HG02763 (cell line): ENCODE results near the gene PLCB4.
"Not testable (repeated sequence)": the region's sequence is repeated elsewhere in the genome, so short reads cannot be mapped to it uniquely, and the experiment has no call there.

Experiments
- ATAC-seq: cut with Tn5 transposase; IDR thresholded peaks from one replicate; pipeline ENCODE4 v1.9.1; 2021; ENCODE audit warnings: mild to moderate bottlenecking, moderate library complexity; ENCODE audit not compliant: unreplicated experiment

Gene PLCB4

DNA sequence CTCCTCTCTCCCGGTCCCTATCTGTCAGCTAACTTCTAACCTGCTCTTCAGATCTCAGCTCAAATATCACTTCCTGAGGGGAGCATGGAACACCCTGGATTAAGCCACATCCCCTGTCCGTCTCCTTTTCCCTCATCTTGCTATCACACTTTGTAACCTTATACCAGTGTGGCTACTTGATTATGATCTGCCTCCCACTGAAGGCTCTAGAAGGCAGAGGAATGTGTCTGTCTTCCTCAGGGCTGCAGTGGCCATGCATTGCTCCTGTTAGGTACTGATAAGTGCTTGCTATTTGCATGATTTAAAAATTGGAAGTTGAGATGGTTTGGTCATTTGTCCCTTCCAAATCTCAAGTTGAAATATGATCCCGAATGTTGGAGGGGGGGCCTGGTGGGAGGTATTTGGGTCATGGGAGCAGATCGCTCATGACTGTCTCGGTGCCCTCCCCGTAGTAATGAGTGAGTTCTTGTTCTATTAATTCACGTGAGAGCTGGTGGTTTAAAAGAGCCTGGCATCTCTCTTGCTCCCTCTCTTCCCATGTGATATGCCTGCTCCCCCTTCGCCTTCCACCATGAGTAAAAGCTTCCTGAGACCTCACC, 71.4 kb downstream of the PLCB4 start:
- no peak for ATAC-seq

DNA sequence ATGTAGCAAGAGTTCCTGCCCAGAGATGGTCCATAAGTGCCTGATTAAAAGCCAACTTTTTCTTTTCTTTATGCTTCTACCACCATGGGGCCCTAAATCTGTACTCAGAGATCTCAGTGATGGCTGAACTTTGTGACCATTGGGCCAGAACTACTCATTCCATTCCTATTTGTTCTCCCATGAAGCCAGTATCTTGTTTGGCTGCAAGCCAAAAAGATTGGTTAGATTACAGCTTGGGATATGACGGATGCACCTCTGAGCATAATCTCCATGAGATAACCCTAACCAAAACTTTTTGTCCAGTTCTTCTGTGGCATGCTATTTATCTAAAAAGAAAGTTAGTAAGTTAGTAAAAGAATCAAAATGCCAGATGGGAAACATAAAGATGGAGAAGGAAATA, 72.2 kb downstream of the PLCB4 start:
- no peak for ATAC-seq

DNA sequence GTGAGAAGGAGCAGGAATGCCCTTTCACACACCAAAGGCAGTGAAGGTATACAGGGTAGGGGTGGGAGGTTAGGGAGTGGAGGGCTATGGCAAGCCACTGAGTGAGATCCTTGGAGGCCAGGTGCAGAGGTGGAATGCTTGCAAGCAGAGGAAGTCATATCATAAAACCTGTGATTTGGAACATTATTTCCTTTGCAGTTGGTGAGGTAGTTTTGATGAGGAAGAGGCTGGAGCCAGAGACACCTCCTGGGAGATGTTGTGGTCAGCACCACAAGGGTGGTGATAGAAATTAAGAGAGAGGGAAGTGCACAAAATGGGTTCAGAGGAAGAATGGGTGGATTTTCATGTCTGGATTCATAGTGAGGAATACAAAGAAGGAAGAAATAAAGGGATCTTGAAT, 73.0 kb downstream of the PLCB4 start:
- no peak for ATAC-seq

DNA sequence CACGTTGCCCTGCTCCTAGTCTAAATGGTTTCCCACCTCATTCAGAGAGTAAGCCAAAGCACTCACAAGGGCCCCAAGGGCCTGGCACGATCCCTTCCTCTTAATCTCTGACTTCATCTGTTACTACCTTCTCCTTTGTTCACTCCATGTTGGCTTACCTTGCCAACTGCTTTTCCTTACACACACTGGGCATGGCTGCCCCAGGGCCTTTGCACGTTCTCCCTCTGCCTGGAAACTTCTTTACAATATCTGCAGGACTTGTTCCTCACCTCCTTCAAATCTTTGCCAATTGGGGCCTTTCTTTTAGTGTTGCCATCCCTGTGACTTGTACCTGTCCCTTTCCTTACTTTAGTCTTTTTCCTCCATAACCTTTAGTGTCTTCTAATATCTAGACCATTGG, 73.9 kb downstream of the PLCB4 start:
- ATAC-seq = no peak

DNA sequence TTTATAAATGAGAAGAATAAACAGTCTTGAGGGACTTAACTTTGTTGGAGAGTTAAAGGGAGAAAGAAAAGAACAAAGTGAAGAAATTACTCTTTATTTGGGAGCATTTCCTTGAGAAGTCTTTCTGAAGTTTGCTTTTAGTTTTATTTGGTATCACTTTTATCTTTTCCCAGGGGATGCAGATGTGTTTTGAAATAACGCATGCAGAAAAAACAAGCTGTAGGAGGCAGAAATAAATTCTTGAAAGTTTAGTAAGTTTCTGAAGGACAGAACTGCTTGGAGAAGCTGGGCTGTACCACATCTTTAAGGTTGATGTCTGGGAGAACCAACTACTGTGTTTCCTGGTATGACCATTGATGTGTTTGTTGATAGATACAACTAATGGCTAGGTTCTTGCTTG, 75.0 kb downstream of the PLCB4 start:
- ATAC-seq = no peak

DNA sequence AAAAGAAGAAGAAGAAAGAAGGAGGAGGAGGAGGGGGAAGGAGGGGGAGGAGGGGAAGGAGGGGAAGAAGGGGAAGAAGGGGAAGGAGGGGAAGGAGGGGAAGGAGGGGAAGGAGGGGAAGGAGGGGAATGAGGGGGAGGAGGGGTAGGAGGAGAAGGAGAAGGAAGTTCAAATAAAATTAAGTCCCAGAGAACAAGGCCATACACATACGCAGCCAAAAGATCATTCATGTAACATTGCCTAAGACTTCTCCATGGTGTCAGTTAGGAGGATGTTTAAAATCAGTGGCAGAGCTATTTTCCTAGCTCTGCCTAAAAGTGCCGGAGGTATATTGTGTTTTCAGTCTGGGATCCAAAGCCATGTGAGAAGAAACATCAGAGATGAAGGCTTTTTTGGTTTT, 75.8 kb downstream of the PLCB4 start:
- ATAC-seq = no peak

DNA sequence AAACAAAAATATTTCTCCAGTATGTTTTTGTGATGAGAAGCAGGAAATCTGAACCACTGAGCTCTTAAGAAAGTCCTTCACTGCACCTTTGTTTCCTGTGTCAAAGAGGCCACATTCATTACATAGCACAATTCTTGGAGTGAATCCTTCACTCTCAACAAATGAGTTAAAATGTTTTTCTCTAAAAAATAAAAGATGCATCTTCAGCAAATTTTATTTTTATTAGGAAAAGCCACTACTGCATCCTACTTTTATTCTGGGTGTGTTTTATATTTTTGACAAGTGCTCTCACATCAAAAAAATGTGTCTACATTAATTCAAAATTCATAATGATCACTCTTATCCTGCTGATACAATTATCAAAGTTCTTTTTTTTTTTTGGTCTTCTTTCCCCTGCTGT, 76.3 kb downstream of the PLCB4 start:
- ATAC-seq = no peak

DNA sequence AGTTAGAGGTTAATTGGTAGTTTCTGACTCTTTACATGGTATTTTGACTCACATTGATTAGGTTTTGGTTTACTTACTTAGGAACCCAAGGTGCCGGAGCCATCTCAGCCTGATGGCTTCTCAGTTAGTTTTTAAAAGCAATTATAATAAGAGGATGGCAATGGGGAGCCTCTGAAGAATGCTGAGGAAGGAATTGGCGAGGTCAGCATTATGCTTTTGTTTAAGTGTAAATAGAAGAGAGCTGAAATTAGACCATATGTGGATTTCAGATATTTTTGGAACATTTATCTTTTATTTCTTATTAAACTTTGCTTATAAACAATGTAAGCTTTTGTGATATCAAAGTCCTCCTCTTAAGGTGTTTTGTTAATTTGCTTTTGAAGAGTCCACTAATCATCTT, 77.8 kb downstream of the PLCB4 start:
- ATAC-seq = no peak

DNA sequence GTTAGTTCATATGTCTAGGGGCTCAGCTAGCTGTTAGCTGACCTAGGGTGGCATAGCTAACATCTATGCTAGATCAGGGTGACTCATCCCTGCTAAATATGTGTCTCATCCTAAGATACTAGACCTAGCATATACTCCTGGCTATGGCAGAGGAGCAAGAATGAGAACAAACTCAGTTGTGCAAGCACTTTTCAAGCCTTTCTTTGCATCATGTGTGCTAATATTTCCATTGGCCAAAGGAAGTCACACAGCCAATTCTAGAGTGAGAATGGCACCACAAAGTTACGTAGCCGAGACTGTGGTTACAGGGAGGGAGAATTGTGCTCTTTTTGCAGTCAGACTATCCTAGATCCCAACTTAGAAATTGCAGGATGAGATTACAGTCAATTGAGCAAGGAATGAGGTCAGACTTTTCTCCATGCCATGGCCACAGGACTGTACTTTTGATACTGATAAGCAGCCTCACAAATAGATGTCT, 78.7 kb downstream of the PLCB4 start:
- no peak for ATAC-seq

DNA sequence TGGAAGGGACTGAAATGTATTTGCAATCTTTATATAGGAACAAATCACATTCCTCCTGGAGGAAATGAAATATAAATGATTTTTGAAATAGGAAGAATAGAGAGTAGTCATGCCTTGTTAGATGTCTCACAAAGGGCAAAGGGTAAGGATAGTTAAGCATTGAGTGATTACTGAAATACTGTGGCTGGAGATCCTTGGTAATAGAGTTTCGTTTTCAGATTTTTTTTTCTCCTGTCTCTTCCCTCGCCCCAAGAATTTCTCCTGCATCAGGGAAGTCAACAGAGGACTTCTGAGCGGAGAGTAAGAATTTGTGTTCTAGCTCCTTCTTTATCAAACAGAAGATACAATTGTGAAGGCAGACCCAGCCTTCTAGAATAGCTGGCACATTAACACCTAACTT, 79.4 kb downstream of the PLCB4 start:
- ATAC-seq = no peak

DNA sequence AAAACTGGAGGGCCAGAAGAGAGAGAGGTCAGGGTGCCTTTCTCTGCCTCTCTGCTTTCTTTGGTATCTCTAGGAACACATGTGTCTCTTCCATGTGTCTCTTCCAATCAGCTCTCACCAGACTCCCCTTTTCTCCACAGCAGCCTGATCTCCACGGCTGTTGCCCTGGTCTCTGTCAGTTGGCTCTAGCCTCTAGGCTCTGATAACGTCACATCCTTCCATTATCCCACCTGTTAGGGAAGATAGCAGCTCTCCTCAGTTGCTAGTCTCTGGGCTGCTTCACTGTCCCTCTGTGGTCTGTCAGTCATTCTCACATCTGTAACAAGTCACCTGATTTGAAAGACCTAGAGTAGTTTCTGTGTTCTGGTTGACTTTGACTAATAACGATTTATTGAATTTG, 80.2 kb downstream of the PLCB4 start:
- ATAC-seq = no peak

DNA sequence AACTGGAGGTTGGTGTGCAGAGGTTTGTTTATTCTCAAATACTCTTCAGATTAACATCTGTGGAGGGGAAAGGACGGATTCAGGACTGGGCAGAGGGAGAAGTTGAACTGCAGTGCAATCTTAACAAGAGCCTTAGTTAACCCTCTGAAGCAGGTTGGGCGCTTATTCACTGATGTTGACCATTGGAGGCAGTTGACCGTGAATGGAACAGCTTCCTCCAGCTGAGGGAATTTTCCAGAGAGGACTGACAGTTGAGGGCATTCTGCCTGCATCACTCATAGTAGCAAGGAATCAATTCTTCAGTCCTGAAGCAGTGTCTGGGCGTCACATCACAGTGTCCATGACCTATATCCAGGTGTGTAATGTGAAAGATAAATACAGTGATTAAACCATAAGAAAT, 80.9 kb downstream of the PLCB4 start:
- no peak for ATAC-seq

DNA sequence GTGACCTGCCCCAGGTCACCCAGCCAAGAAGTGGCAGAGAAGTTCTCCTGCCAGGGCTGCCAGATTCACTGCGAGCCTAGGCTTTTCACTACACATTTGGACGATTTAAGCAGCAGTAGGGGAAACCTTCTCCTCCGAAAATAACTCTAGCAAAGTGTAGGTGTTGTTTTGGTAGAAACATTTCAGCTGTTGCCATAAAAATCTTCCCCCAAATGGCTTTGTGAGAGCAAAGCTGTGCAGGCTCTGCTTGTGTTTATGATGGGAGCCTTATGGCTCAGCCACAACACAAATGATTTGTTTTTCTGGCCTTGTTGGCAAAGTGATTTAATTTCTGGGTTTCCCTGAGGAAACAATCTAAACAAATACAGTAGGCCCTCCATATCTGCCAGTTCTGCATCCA, 81.8 kb downstream of the PLCB4 start:
- ATAC-seq = no peak

DNA sequence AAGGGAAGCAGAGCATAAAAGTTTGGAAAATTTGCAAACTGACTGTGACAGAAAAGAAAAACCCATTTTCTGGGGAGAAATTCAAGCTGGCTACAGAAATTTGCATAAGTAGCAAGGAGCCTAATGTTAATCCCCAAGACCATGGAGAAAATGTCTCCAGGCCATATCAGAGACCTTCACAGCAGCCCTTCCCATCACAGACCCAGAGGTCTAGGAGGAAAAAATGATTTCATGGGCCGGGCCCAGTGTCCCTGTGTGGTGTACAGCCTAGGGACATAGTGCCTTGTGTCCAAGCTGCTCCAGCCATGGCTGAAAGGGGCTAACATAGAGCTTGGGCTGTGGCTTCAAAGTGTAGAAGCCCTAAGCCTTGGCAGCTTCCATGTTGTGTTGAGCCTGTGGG, 83.3 kb downstream of the PLCB4 start:
- ATAC-seq = not testable (repeated sequence)

DNA sequence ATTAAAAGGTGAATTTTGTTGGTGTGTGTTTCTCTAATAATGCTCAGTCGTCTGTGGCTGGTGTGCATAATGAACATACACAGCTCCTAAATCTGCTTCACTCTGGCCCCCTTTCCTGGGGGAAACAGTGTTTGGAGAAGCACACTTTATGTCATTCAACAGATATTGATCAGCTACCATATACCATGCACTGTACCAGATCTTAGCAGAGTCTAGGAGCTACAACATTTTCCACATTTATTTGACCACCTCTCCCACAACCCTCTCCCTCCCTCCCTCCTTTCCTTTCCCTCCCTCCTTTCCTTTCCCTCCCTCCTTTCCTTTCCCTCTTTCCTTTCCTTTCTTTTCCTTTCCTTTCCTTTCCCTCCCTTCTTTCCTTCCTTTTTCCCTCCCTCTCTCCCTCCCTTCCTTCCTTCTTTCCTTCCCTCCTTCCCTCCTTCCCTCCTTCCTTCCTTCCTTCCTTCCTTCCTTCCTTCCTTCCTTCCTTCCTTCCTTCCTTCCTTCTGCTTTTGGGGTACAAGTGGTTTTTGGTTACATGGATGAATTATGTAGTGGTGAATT, 85.7 kb downstream of the PLCB4 start:
- no peak for ATAC-seq

DNA sequence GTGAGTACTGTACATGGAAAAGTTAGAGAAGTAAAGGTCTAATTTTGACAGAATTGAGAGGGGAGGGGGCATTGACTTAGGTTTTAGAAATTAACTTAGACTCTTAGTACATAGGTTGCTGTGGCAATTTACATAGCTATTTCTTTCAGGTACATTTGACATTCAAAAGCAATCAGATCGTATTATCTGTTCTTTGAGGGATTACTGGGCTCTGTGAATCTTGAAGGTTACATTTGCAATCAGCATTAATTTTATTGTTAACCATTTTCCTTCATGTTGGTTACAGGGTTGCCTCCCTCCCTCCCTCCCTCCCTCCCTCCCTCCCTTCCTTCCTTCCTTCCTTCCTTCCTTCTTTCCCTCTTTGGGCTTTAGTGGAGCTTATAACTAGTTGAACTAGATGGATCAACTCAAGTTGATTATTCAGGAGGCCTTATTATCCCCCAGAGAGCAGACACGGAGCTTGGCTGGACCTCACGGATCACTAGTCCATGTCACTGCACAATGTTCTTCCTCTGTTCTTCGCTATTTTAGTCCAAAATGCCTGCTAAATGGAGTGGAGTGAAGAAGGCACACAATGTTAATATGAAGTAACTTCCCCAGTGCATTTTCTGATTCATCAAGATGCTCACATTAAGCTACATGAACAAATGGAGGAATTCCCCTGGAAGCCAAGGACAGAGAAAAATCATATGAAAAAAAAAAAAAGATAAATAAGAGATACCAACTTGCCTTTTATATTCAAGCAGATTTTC, 87.8 kb downstream of the PLCB4 start:
- ATAC-seq = no peak

DNA sequence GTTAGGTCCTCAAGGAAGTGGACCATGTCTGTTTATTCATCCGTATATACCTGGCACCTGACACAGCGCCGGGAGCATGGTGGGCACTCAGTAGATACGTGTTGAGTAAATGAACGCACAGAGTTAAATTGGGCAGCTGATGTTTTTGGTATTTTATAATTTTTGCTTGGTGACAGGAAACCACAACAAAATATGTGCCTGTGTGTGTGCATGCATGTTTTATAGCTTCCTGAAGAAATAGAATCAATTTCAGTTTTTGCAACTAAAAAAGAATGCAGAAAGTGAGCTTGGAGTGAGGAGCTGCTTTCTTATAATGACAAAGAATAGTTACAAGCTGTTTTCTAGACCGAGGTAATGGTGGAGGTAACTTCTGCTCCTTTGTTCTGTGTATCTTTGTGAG, 91.4 kb downstream of the PLCB4 start:
- no peak for ATAC-seq

DNA sequence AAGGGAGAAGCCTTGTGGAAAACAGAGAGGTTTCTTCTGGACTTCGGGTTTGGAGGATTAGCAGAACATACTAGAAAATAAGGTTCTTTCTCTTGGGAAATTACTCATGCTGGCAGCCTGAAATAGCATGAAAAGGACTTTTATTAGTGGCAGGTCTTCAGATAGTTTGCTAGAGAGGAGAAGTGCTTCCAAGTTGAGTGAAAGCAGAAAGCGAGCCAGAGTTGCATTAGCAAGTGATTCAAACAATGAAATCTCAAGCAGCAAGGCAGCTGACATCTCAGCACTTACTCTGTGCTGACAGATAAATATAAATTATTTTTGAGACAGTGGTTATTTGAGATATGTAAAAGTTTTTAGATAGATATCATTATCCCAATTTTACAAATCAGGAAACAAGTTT, 91.9 kb downstream of the PLCB4 start:
- no peak for ATAC-seq

DNA sequence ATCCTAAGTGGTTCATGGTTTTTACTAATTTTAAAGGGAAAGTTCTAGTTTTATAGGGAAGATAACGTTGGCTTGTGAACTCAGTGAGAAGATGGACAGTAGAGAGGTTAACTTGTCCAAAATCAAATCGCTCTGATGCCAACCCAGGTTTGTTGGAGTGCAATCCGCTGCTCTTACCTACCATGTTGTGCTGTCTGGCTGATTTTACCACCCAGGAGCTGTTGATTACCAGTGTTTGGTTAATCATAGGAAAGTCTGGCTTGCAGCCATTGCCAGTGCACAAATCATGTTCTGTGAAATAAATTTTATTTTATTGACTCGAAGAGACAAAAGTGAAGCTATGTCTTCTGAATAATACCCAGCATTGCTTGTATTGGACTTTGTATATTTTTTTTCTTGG, 92.4 kb downstream of the PLCB4 start:
- no peak for ATAC-seq

DNA sequence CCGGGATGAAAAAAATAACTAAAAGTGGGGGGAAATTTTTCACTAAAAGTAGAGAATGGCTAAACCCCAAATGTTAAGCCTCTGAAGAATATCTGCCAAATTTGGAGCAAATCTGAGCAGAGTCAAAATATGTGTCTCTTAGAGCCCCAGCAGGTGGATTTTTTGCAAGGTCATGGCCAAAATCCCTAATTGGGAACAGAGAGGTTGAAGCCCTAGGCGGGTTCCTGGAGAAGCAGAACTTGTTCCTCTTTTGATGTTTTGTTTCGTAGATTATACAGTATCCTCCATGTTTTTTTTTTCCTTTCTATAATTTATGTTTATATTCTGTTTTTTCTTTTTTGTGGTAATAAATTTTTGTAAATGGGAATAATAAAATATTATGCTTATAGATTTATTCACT, 94.4 kb downstream of the PLCB4 start:
- ATAC-seq = no peak

DNA sequence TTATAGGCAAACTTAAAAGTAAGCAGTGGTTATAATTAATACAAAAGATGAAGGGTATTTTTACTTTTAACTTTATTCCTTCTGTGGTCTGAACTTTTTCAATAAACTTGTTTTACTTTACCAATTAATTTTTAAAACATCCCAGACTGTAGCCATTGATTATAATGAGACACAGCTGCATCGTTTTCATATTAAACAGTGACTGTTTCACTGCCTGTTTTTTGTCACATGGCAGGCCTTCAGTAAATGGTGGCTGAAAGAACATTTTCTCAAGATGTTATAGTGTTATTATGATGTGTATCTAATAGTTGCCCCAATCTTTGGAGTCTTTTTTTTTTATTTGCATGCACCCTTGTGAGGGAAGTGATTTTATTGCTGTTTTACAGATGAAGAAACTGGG, 95.1 kb downstream of the PLCB4 start:
- no peak for ATAC-seq

DNA sequence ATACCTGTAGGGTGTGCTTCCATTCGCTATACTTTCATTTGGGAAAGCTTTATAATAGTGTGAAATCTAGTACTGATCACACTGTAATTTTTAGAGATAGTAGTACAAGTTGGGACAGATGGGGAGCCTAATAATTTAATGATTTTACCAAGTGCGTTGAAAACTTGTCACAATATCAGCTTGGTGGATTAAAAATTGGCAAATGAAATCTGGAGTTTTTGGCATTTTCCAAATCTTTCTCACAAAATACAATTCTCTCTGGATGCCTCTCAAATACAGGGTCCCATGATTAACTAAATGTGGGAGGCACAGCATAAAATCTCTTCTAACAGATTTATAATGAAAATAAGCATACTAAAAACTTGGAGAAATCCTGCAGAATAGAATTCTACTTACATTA, 96.4 kb downstream of the PLCB4 start:
- ATAC-seq = no peak
